ENCODE results near the gene CCDC85B.

- TF ChIP-seq CTCF (IDR thresholded peaks at IDR 0.05 in 8 of 11, conservative IDR thresholded peaks at IDR 0.05 in 3 of 11) (no peak), POLR2A (IDR thresholded peaks at IDR 0.05) (no peak)
These were observed 9.8 kb downstream of the CCDC85B start, which contains the start of gene FOSL1 for GRCh38 chr11:65900125-65900898.

Data from spleen (tissue), 7 donors.